Lower leg skin (tissue), 3 donors: ENCODE measurements around the gene MYBL2.

Source experiments
- CTCF ChIP-seq, 3 donors: fragments of 450-650 bp; IDR thresholded peaks; one replicate each; pipeline ENCODE4 v1.5.1; 2016; ENCODE audit warnings: antibody characterized with exemption in 3 of 3, mild to moderate bottlenecking in 3 of 3, moderate library complexity in 2 of 3
- POLR2A ChIP-seq, 2 donors: fragments of 450-650 bp; IDR thresholded peaks; one replicate each; pipeline ENCODE4 v1.6.1; 2016 to 2017; ENCODE audit warnings: antibody characterized with exemption in 2 of 2, mild to moderate bottlenecking in 1 of 2, moderate library complexity in 1 of 2

- TF ChIP-seq CTCF (IDR thresholded peaks at IDR 0.05) (no peak), POLR2A (IDR thresholded peaks at IDR 0.05) (no peak)
Observed at GRCh38 chr20:43686820-43687219, 19.9 kb downstream of the MYBL2 start.
